Uterus (tissue), 4 donors: ENCODE measurements around the gene DMD. TPM values are rescaled to one million over a fixed set of nuclear protein-coding genes. Genes with fewer than 3 reads are reported as not detected.

ENCODE experiments used
- DNase-seq, 2 donors: peaks; one replicate each; pipeline ENCODE4 v3.0.0-alpha.2; 2019 to 2020
- H3K27ac ChIP-seq, 2 donors: fragments of 200-600 bp; sonication (generic); 1 replicate in 1 of 2; 2 replicates in 1 of 2; pipeline ENCODE4 v1.5.1; 2016 to 2018
- H3K27me3 ChIP-seq, 2 donors: fragments of 200-600 bp; sonication (generic); one replicate each; pipeline ENCODE4 v1.5.1; 2018 to 2019; ENCODE audit warnings: control low read depth in 1 of 2
- H3K36me3 ChIP-seq, 2 donors: fragments of 200-600 bp; sonication (generic); one replicate each; pipeline ENCODE4 v1.5.1; 2019; ENCODE audit warnings: control low read depth in 1 of 2
- H3K4me1 ChIP-seq, 2 donors: fragments of 200-600 bp; sonication (generic); one replicate each; pipeline ENCODE4 v1.5.1; 2018 to 2019; ENCODE audit warnings: control low read depth in 1 of 2
- H3K4me3 ChIP-seq, 2 donors: fragments of 200-600 bp; sonication (generic); 1 replicate in 1 of 2; 2 replicates in 1 of 2; pipeline ENCODE4 v1.5.1; 2018 to 2019; ENCODE audit warnings: mild to moderate bottlenecking in 1 of 2
- H3K9me3 ChIP-seq, 2 donors: fragments of 200-600 bp; sonication (generic); one replicate each; pipeline ENCODE4 v1.5.1; 2019; ENCODE audit warnings: control low read depth in 1 of 2
- CTCF ChIP-seq, 4 experiments: fragments of 200-600 bp in 2 of 4; fragments of 450-650 bp in 2 of 4; sonication (generic) in 2 of 4; IDR thresholded peaks; one replicate each; pipeline ENCODE4 v1.5.1; 2016 to 2019; ENCODE audit warnings: antibody characterized with exemption in 4 of 4, mild to moderate bottlenecking in 2 of 4, moderate library complexity in 1 of 4
- POLR2A ChIP-seq, 2 donors: fragments of 450-650 bp; IDR thresholded peaks; one replicate each; pipeline ENCODE4 v1.6.1; 2016; ENCODE audit warnings: antibody characterized with exemption in 2 of 2, mild to moderate bottlenecking in 1 of 2, moderate library complexity in 1 of 2
- intact Hi-C: fragments of 100-400 bp; cut with DNase I; formaldehyde crosslinking; loops from one replicate; pipeline ENCODE4 v1.15.1; 2023; ENCODE audit warnings: low total_unique reads
- total RNA-seq, 4 donors: library from RNA; depleted of rRNA in 3 of 4; stranded (reverse); fragments of >200 nt in 3 of 4; gene quantifications; one replicate each; pipeline versions ENCODE4 v1.1.0 to v1.2.4, GENCODE V29; 2014 to 2023
- donor health status: DM: yes; HTN: yes; CAD: no.

DMD gene
- total RNA-seq, 4 donors from 2014 or later: 73.8 to 147 (median 97.8) TPM

DNA sequence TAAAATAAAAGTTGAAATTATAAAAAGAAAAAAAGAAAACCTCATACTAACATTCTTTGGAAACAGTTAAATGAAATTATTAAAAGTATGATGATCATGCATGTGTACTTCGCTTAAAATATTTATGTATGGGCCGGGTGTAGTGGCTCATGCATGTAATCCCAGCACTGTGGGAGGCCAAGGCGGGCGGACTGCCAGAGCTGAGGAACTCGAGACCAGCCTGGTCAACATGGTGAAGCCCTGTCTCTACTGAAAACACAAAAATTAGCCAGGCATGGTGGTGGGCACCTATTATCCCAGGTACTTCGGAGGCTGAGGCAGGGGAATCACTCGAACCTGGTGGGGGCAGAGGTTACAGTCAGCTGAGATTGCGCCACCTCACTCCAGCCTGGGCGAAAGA is 1187.3 kb downstream of the DMD start:
- Histone ChIP-seq H3K27ac (no peak overlapping the region), H3K36me3 (no peaks in the 10 kb centered on the region), H3K4me3 (no peak overlapping the region), H3K4me1 (no peaks in the 10 kb centered on the region), H3K9me3 (no peaks in the 10 kb centered on the region), H3K27me3 (no peaks in the 10 kb centered on the region)
- DNase-seq: no peak
- intact Hi-C loops: no loop called here
- TF ChIP-seq POLR2A (IDR thresholded peaks at IDR 0.05): no peak
- TF ChIP-seq CTCF (IDR thresholded peaks at IDR 0.05): no peak

GRCh38 chrX:32016195-32016594 is 1195.2 kb downstream of the DMD start:
- intact Hi-C loops: no loop called here
- H3K4me1 ChIP-seq: no peaks in the 10 kb centered on the region
- TF ChIP-seq CTCF (IDR thresholded peaks at IDR 0.05): no peak
- no peak for TF ChIP-seq POLR2A (IDR thresholded peaks at IDR 0.05)

DNA sequence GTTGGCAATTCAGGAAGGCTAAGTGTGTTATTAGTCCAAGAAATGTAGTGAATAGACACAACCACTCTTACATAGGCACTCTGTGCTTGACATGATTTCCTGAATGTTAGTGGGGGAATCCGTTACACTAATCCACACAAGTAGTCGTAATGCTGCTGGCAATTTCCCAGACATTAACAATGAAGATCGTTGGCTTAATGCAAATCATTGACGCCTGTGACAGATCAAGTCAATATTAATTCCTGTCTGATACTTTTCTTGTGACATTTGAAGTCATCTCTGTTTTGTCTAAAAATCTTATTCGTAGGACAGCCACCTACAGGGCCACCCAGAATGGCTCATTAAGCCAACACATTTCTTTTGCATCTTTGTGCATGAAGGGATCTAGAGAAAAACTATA is 1200.4 kb downstream of the DMD start:
- TF ChIP-seq CTCF (IDR thresholded peaks at IDR 0.05): no peak
- Histone ChIP-seq H3K4me3 (no peak overlapping the region), H3K4me1 (no peaks in the 10 kb centered on the region), H3K36me3 (no peaks in the 10 kb centered on the region), H3K9me3 (no peaks in the 10 kb centered on the region), H3K27me3 (no peaks in the 10 kb centered on the region), H3K27ac (no peak overlapping the region)
- DNase-seq: no peak
- intact Hi-C loops: no loop called here

More at GRCh38 chrX:32016195-32016594, 1195.2 kb downstream of the DMD start:
- H3K27me3 ChIP-seq: no peaks in the 10 kb centered on the region
- H3K9me3 ChIP-seq: no peaks in the 10 kb centered on the region
- no peak overlapping the region for H3K27ac ChIP-seq
- H3K4me3 ChIP-seq: no peak overlapping the region
- H3K36me3 ChIP-seq: no peaks in the 10 kb centered on the region
- DNase-seq: no peak

- Histone ChIP-seq H3K27me3 (no peaks in the 10 kb centered on the region), H3K9me3 (no peaks in the 10 kb centered on the region), H3K4me1 (no peaks in the 10 kb centered on the region), H3K36me3 (no peaks in the 10 kb centered on the region), H3K4me3 (no peak overlapping the region), H3K27ac (no peak overlapping the region)
- TF ChIP-seq POLR2A (IDR thresholded peaks at IDR 0.05) (no peak), CTCF (IDR thresholded peaks at IDR 0.05) (no peak)
- intact Hi-C loops: no loop called here
- no peak for DNase-seq
Measured at GRCh38 chrX:32010212-32010611, 1201.1 kb downstream of the DMD start.

GRCh38 chrX:31993637-31994036 is 1217.7 kb downstream of the DMD start:
- no peak overlapping the region for H3K27ac ChIP-seq
- H3K9me3 ChIP-seq: no peaks in the 10 kb centered on the region
- H3K36me3 ChIP-seq: no peaks in the 10 kb centered on the region
- DNase-seq: no peak
- no peak overlapping the region for H3K4me3 ChIP-seq
- no peaks in the 10 kb centered on the region for H3K27me3 ChIP-seq
- intact Hi-C loops: no loop called here
- no peaks in the 10 kb centered on the region for H3K4me1 ChIP-seq
- TF ChIP-seq POLR2A (IDR thresholded peaks at IDR 0.05) (no peak), CTCF (IDR thresholded peaks at IDR 0.05) (no peak)
